NK-92 (cell line): Measurements from ENCODE around the gene LRRC14B.

Source experiments
- DNase-seq: peaks from one replicate; lab custom pipeline; 2025; ENCODE audit not compliant: unreplicated experiment; lab: John Stamatoyannopoulos, UW

LRRC14B gene

GRCh38 chr5:191036-191948 lies at the start of gene LRRC14B:
Gene LRRC14B, plus strand, starts transcription at chr5:191495. Its CDS starts 44 bp downstream, at chr5:191539.
- no peak for DNase-seq

- no peak for DNase-seq
These were observed 49.5 kb upstream of the LRRC14B start for GRCh38 chr5:141761-142160.

- no peak for DNase-seq
These were observed 49.0 kb upstream of the LRRC14B start for GRCh38 chr5:142246-142810.

GRCh38 chr5:143041-143440 lies 48.3 kb upstream of the LRRC14B start:
- no peak for DNase-seq

- no peak for DNase-seq
These were observed 46.4 kb upstream of the LRRC14B start for GRCh38 chr5:144941-145340.

- DNase-seq, result no peak
These were observed 45.5 kb upstream of the LRRC14B start for GRCh38 chr5:145585-146323.

- no peak for DNase-seq
These were observed 43.5 kb upstream of the LRRC14B start for GRCh38 chr5:147751-148150.

GRCh38 chr5:149745-150485 lies 41.4 kb upstream of the LRRC14B start:
- DNase-seq, result no peak

- DNase-seq, result no peak
These were observed 40.5 kb upstream of the LRRC14B start for GRCh38 chr5:150746-151145.

- DNase-seq, result no peak
These were observed 39.2 kb upstream of the LRRC14B start for GRCh38 chr5:152077-152476.

GRCh38 chr5:153256-153655 lies 38.0 kb upstream of the LRRC14B start:
- no peak for DNase-seq

- no peak for DNase-seq
These were observed 37.1 kb upstream of the LRRC14B start for GRCh38 chr5:154236-154635.

GRCh38 chr5:154826-155225 lies 36.5 kb upstream of the LRRC14B start:
- no peak for DNase-seq

GRCh38 chr5:155651-156410 lies 35.5 kb upstream of the LRRC14B start:
- no peak for DNase-seq

GRCh38 chr5:156411-157072 lies 34.8 kb upstream of the LRRC14B start:
- DNase-seq, result no peak

GRCh38 chr5:157126-157715 lies 34.1 kb upstream of the LRRC14B start:
- DNase-seq, result no peak

- no peak for DNase-seq
These were observed 33.5 kb upstream of the LRRC14B start for GRCh38 chr5:157801-158200.

- DNase-seq, result no peak
These were observed 32.4 kb upstream of the LRRC14B start for GRCh38 chr5:158807-159447.
